GM19463 (cell line): ENCODE results near the gene POLD4.
"Not testable (repeated sequence)": the region's sequence is repeated elsewhere in the genome, so short reads cannot be mapped to it uniquely, and the experiment has no call there.

Experiments
- ATAC-seq: cut with Tn5 transposase; IDR thresholded peaks from one replicate; pipeline ENCODE4 v1.9.1; 2021; ENCODE audit warnings: mild to moderate bottlenecking, moderate library complexity; ENCODE audit not compliant: unreplicated experiment

Gene POLD4

DNA sequence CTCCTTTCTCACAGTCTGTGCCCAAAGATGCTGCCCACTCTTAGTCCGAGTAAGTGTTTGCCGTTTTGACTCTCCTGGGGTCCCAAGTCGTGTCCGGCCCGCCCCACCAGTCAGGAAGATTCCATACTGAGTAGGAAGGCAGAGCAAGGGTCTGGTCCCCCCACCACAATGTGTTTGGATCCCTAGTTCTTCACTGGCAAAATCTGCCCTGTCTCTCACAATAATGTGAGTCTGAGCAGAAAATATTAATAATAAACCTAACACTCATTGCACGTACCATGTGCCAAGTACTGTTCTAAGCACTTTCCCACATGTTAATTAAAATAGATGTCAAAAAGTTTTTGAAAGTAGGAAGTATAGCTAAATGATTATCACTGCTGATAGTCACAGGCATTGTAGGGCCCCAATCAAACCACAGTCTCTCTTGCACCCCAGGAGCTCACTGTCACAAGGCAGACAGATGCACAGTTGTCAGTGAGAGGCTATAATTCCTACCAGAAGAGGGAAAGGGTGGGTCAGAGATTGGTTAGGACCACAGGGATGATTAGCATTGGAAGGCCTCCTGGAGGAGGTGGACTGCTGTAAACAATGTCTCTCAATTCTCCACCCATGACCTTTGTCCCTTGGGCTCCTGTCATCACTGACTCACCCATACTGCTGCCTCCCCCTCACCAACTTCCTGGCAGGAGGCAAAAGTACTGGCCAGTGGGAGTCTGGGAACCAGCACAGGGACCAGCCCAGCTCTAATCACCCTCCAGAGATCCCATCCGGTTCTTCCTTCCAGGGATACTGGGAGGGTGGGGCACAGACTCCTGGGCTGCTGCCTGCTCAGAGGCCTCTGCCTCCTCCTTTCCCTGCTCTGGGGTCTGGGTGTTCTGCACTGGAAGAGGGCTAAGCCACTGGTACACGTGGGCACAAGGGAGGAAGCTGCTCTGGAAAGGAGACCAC lies 1.0 kb upstream of the POLD4 start:
- ATAC-seq, result no peak

DNA sequence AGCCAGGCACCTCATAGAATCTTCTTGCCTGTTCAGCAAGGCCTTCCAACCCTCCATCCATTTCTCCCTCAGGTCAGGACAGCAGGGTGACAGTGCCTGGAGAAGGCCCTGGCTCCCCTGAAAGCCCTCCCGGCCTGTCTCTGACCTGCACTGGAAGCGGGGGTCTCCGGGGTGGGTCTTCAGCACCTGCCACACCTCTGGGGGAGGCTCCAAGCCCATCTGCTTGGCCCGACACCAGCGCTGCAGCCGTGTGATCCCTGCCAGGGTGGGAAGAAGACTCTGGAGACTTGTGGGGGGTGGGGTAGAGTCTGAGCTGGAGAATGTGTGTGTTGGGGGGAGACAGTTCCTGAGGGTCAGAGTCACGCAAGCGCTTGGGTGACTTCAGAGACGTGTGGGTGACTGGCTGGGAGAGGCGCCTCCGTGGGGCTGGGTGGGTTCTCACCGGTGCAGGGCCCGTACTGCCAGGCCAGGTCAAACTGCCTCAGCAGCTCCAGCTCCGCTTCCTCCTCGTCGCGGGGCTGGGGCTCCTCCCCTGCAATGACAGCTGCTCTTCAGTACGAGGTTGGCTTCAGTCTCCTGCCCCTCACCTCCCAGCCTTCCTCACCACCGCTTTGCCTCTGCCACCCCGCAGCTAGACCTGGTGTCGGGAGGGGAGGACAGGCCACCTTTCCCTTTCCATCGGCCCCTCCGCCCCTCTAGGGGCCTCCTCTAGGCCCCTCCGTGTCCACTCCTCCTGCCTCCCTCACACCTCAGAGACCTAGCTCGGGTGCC lies 615 bp downstream of the POLD4 start:
- peak; percentile 3 for ATAC-seq

DNA sequence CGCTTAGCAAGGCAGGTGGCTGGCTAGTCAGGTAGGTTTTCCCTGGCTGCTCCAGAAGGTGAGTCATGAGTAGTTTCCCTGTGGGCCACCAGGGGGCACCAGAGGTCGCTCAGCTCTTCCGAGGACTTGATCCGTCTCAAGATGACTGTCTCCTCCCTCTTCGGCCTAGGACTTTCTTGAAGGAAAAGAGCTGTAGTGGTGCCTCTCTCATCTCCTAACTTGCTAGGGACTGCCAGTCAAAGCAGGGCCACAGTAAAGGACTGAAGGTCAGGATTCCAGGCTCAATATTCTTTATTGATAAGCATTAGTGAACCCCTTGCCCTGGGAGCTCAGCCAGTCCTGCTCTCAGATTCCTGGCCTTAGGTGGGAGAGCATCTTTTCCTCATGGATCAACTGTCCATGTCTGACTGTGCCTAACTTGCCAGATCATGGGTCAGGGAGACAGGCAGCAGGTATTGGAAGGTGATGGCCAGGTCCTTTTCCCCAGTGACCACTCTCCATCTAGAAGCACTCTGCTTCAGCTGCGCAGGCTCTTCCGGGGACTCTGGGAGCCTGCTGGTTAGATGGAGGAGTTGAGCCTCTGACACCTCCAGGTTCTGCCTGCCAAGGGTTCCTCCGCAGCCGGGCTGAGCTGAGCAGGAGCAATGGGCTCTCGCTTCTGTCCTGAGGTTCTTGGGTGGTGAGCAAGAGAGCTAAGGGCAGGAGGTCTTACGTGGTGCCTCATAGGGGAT lies 1.9 kb downstream of the POLD4 start:
- ATAC-seq, result no peak

DNA sequence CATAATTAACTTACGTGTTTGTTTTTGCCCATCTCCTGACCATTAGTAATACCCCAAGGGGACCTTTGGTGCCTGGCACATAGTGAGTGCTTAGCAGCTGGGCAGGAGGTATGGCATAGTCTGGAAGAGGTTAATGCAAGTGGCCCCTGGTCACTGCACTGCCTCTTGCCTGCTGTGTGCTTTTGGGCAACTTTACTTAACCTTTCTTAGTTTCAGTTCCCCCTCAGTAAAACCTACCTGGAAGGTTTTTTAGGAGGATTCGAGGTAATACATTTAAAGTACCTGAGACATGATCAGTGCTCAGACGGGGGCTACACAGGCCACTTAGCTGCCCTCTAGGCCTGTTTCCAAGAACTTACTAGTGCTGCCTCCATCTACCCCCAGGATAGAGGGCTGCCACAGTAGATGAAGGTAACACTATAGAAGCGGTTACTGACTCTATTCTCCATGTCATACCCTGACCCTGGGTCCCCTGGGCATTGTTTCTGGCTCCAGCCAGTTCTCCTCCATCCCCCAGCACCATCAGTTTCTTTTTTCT lies 3.3 kb downstream of the POLD4 start:
- no peak for ATAC-seq

DNA sequence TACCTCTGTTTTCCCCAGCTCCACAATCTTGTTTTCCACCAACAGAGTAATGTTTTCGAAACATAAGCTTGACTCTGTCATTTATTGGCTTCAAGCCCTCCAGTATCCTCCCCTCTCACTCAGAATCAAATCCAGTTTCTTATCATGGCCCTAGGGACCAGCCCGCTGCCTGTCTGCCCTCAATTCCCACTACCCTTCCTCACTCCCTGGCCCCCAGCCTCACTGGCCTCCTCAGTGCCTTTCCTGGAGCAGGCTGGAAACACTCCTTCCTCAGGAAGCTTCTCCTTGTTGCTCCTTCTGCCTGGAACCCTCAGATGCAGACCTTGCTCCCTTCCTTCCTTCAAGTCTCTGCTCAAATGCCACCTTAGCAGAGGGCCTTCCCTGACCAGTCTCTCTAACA lies 3.9 kb downstream of the POLD4 start:
- no peak for ATAC-seq

DNA sequence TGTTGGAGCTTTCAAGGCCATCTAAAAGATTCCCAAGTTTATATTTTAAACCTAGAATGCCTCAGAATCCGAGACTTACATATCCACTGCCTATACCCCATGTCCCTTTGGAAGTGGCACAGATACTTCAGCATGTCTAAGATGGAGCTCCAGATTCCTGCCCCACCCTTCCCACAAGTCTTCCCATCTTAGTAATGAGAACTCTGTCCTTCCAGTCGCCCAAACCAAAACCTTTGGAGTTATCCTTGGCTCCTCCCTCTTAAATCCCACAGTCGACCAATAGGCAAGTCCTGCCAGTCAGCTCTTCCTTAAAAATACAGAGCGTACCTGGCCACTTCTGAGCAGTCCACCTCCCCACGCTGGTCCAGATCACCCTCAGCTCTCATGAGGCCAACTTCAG lies 4.3 kb downstream of the POLD4 start:
- no peak for ATAC-seq

DNA sequence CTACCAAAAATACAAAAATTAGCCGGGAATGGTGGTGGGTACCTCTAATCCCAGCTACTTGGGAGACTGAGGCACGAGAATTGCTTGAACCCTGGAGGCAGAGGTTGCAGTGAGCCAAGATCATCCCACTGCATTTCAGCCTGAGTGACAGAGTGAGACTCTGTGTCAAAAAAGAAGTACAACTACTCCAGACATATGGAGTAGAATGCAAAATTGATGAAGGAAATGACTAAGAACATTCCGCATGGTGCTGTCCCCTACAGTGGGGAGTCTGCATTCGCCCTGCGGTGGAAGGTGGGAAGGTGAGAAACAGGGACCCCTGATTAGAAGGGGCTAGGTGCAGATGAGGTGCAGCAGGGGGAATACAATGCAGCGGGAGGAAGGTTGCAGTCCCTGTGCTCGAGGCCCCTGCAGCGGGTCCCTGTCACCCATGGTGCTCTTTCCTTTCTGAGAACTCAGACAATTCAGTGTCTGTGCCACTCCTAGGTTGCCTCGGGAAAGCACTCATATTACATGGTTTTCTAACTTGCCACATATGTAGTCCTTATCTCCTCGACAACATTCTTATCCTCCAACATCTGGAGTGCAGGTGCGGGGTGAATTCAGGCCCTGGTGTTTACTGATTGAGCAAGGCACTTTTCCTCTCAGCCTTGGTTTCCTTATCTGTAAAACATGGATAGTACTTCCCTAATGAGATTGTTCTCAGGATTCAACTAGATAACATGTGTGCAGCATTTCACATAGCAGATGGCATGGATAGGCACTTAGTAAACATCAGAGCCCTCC lies 5.2 kb downstream of the POLD4 start:
- ATAC-seq, result no peak

DNA sequence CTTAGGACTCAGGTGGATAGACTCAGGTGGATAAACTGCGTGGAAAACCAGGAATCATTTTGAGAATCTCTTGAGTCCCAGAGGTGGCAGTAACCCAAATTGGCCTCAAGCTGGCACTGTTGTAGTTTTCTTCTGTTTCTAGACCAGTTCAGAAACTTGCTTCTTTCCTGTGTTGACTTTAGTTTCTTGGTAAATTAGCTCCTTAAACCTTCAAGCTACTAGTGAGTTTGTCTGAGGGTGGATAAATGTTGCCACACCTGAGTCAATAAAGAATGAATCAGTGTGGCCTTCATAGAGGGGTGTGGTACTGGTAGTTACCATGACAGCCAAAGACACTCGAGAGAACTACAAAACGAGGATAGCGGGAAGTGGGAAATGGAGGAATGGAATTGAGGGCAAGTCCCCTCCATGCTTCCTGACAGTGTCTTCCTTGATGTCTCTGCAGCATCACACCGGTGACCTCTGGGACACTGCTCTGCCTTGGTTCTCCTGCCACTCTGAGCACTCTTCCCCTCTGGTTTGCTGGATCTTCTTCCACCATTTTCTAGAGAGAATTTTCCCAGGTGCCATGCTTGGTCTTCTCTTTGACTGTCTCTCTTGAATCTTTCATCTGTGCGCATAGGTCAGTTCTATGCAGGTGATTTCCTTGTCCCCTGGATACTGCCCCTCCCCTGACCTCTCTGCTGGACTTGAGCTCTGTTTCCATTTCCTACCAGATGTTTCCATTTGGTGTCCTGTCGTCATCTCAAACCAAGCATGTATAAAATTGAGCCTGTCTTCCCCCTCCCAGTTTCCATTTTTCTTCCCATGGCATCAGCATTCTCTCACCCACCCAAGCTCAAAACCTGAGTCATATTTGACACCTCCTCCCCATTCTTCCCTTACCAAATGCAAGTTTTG lies 7.2 kb downstream of the POLD4 start:
- no peak for ATAC-seq

DNA sequence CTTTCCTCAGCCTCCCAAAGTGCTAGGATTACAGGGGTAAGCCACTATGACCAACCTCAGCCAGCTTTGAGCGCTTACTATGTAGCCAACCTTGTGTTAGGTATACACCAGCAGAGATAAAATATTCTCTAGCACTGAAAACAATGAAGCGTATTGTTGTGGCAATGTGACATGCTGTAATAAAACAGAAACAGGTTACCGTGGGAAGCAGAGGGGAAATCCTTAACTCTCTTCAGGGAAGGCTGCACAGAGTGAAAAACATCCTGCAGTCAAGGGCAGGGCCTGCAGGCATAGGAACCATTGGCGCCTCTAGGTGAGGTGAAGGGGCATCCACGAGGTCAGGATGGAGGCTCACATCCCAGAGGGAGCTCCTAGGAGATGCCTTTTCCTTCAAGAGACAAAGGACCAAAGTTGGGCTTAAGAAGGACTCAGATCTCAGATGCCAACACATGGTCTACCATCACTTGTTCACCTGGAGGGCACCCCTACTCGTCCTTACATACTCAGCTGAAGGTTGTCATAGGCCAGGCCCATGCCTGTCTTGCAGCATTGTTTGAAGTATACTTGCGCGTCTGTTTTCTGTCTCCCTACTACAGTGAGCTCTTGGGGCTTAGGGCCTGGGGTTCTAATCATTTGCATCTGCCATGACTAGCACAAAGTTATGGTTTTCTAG lies 8.0 kb downstream of the POLD4 start:
- no peak for ATAC-seq

DNA sequence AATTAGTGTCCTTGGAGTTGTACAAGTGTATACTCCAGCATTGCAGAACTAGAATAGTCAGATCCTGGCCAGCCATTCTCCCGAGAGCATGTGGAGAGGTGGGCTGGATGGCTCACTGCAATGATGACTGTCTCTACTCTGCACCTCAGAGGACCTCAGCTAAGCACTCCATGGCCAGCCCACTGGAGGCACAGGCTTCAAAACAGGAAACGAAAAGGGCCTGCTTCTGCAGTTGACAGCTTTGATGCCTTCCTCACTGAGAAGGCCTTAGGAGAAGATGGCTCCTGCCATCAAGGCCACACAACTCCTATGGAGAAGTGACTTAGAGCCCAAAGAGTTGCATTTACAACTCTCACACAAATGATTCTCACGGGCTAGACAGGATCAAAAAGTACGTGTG lies 9.1 kb downstream of the POLD4 start:
- no peak for ATAC-seq

DNA sequence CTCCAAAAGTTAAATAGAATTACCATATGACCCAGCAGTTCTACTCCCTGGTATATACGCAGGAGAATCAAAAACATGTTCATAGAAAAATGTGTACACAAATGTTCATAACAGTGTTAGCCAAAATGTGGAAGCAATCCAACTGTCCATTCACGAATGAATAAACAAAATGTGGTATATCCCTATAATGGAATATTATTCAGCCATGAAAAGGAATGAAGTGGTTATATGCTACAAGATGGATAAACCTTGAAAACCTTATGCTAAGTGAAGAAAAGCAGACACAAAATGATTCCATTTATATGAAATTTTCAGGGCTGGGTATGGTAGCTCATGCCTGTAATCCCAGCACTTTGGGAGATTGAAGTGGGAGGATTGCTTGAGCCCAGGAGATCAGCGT lies 16.1 kb downstream of the POLD4 start:
- no peak for ATAC-seq

DNA sequence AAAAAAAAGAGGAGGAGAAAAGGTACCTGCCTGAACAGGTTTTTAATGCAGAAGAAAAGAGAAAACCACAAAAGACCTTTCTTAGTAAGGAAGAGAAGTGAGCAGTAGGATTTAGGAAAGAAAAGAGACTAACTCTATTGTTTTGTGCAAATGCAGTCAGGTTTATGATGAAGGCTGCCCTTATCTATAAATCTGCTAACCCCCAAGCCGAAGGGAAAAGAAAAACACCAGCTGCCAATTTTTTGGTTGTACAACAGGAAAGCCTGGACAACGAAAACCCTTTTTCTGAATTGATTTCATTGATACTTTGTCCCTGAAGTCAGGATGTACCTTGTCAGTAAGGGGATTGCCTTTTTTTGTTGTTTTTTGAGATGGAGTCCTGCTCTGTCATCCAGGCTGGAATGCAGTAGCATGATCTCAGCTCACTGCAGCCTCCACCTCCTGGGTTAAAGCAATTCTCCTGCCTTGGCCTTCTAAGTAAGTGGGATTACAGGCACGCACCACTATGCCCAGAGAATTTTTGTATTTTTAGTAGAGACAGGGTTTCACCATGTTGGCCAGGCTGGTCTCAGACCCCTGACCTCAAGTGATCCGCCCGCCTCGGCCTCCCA lies 21.2 kb downstream of the POLD4 start:
- no peak for ATAC-seq

DNA sequence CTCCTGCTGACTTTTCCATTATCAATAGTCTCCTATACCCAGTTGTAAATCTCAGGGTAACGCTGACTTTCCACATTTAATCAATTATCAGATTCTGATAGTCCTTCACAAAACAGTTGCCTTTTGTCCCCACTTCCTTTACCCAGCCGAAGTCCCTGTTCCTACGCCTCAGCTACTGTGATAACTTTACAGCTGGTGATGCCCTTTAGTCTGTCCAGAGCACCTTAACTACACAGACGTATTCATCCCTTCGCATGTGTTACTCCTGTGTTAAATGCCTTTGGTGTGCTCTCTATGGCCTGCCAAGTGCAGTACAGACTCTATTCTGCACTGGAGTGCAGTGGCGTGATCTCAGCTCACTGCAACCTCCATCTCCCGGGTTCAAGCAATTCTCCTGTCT lies 29.8 kb downstream of the POLD4 start:
- no peak for ATAC-seq

DNA sequence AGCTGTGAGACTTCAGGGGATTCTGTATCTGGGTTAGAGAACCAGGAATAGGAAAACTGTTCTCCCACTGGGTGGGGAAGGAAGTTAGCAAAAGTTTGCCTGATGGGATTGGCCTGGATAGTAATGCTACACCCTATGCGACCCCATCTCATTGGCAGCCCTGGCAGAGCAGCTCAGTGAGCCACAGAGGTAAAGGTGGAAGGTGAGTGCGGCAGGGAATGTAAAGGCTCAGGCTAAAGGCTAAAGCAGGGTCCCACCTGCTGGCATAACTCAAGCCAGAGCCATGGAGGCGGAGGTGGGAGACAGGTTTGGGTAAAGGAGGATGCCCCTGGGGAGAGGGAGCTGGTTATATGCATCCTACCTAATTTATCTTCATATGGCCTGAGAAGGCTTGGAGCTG lies 31.3 kb downstream of the POLD4 start:
- ATAC-seq, result no peak

DNA sequence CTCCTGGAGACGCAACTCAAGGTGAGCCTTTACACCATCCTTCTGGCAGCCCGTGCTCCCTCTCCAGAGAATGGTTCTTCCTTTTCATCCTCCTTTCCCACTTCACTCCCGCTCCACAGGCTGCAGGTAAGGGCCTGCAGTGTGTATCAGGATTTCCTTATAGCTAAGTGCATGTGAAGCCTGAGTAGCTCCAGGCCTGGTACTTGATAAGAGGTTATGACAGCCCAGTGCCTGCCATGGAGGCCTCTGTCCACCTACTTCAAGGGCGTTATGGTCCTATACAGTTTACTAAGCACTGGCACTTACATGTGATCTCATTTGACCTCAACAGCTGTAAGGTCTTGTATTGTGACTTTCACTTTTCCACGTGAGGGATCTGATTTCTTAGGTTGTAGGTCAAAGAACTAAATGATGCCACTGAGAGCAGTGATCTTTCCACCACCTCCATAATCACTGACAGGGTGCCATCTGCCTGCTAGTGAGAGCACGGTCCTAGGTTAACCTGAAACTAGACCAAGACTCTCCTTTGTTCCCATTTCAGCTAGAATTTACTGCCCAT lies 32.0 kb downstream of the POLD4 start:
- ATAC-seq, result no peak

DNA sequence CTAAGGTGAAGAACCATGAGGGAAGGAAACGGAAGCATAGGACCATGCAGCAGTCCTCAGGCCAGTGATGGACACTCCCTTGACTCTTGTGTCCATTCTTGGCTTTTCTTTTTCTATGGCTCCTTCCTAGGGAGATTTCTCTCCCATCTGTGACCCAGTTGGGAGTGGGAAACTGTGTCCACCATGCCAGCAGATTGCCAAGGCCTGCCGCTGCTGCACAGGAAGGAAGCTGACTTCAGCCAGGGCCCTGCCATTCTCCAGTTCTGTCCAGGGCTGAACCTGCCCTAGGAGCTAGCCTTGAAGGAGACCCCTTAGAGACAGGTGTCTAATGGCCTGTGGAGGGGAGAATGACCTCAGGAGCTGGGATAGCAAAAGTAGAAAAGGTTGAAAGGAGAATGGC lies 32.7 kb downstream of the POLD4 start:
- ATAC-seq, result no peak

DNA sequence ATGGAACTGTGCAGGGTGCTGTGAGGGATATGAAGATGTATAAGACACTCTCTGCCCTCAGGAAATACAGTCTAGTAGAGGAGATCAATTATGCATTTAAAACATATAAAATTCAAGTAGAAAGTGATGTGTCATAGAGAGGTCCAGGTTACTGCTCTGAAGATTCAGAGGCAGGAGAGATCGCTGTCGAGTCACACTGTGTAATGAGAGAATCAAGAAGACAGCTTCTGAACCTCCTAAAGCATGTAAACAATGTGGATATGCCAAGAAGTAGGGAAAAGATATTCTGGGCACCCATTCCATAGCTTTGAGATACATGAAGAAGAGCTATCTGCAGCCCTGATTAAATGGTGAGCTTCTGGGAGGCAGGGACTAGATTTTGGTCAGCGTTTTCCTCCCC lies 33.3 kb downstream of the POLD4 start:
- ATAC-seq, result no peak

DNA sequence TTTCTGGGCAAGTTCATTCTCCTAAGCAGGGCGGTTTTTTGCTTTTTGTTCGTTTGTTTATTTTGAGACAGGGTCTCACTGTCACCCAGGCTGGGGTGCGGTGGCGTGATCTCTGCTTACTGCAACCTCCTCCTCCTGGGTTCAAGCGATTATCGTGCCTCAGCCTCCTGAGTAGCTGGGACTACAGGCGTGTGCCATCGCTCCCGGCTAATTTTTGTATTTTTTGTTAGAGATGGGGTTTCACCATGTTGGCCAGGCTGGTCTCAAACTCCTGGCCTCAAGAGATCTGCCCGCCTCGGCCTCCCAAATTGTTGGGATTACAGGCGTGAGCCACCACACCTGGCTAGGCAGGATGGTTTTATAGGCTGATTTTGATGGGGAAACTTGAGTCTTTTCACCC lies 34.5 kb downstream of the POLD4 start:
- not testable (repeated sequence) for ATAC-seq
